Measurements from ENCODE around the gene GABBR2.
"Not testable (repeated sequence)": the region's sequence is repeated elsewhere in the genome, so short reads cannot be mapped to it uniquely, and the experiment has no call there.

The GABBR2 gene

DNA sequence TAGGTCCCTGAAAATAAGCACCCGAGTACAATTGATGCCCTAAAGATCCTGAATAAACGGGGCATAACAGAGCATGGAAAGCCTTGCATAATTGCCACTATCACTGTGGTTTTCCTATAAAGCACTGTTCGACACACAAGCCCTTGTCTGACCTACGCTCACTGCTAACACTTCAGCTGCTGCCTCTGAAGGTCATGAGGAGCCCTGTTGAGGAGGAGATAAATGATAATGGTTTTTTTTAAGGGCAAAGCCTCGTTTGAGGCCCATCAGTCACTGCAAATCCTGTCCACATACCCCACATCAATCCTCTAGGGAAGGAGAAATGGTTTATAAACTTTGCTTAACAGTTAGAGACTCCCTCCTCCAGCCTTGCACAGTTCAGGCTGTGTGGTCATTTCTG is 35.1 kb downstream of the GABBR2 start:
- no peaks in the 10 kb centered on the region for H3K36me3 Mint-ChIP-seq (ENCODE audit: low read depth)
- no peak overlapping the region for H3K4me3 Mint-ChIP-seq
- H3K27me3 Mint-ChIP-seq: peaks cover 53% of the 10 kb centered on the region
- no peak overlapping the region for H3K27ac Mint-ChIP-seq
- H3K4me1 Mint-ChIP-seq (ENCODE audit: low read depth): no peaks in the 10 kb centered on the region
- peaks cover 6% of the 10 kb centered on the region for H3K9me3 Mint-ChIP-seq

DNA sequence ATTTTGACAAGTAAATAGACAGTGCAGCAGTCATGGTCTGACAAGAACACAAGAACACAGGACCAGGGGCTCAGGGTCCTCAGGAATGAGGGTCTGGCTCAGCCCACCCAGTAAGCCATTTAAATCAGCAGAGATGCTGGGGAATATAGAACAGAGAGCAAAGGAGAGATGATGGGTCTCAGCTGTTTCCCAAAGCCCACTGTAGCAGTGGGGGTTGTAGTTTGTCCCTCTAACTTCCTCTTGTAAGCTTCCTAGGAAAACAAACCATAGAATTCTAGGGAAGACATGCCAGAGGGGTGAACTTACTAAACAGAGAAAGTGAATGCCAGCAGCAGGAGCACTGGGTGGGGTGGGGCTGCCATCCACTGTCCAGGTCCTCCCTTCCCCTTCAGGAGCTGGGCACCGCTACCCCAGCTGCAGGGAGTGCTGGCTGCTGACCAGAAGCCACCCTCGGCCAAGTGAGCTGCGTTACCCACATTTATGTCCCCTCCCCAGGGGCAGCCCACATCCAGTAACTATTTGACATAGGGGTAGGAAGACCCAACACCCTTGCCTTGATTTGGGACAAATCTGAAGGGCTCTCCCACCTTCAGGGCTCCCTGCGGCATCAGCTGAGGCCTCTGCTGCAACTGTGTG is 41.6 kb downstream of the GABBR2 start:
- Mint-ChIP-seq H3K9me3 (no peaks in the 10 kb centered on the region), H3K4me3 (no peak overlapping the region), H3K4me1 (ENCODE audit: low read depth) (no peaks in the 10 kb centered on the region), H3K36me3 (ENCODE audit: low read depth) (no peaks in the 10 kb centered on the region), H3K27ac (no peak overlapping the region), H3K27me3 (peaks cover 35% of the 10 kb centered on the region)

DNA sequence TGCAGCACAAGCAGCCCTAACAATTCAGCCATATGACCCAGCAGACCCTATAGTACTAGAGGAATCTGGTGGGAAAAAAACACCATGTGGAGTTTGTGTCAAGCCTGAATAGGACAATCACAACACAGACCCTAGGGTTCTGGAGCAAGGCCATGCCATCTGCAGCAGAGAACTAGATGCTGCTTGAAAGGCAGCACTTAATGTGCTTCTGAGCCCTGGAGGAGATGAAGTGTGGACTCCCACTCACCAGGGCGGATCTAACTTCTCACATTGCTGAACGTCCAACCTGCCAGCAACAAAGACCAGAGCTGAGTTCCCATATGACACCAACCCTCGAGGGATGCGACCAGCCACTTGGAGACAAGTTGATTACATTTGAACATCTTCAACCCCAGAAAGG is 43.2 kb downstream of the GABBR2 start:
- no peaks in the 10 kb centered on the region for H3K4me1 Mint-ChIP-seq (ENCODE audit: low read depth)
- no peak overlapping the region for H3K27ac Mint-ChIP-seq
- H3K27me3 Mint-ChIP-seq: peaks cover 30% of the 10 kb centered on the region
- H3K4me3 Mint-ChIP-seq: no peak overlapping the region
- no peaks in the 10 kb centered on the region for H3K9me3 Mint-ChIP-seq
- H3K36me3 Mint-ChIP-seq (ENCODE audit: low read depth): no peaks in the 10 kb centered on the region

DNA sequence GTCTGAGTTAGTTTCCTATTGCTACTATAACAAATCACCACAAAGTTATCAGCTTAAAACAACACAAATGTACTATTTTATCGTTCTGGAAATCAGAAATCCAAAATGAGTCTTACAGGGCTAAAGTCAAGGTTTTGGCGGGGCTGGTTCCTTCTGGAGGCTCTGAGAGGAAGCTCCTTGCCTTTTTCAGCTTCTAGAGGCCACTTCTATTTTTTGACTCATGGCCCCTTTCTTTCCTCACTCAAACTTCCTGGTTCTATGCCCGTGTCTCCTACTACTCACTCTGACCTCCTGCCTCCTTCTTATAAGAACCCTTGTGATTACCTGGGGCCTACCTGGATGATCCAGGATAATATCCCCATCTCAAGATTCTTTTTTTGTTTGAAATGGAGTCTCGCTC is 48.2 kb downstream of the GABBR2 start:
- Mint-ChIP-seq H3K27me3 (peaks cover 15% of the 10 kb centered on the region), H3K27ac (no peak overlapping the region), H3K9me3 (no peaks in the 10 kb centered on the region), H3K4me3 (no peak overlapping the region), H3K36me3 (ENCODE audit: low read depth) (no peaks in the 10 kb centered on the region), H3K4me1 (ENCODE audit: low read depth) (no peaks in the 10 kb centered on the region)

- H3K4me1 Mint-ChIP-seq (ENCODE audit: low read depth): no peaks in the 10 kb centered on the region
- no peak overlapping the region for H3K4me3 Mint-ChIP-seq
- H3K9me3 Mint-ChIP-seq: peaks cover 3% of the 10 kb centered on the region
- no peak overlapping the region for H3K27ac Mint-ChIP-seq
- no peaks in the 10 kb centered on the region for H3K36me3 Mint-ChIP-seq (ENCODE audit: low read depth)
- H3K27me3 Mint-ChIP-seq: peaks cover 13% of the 10 kb centered on the region
Measured at GRCh38 chr9:98658951-98659351, 49.8 kb downstream of the GABBR2 start.

DNA sequence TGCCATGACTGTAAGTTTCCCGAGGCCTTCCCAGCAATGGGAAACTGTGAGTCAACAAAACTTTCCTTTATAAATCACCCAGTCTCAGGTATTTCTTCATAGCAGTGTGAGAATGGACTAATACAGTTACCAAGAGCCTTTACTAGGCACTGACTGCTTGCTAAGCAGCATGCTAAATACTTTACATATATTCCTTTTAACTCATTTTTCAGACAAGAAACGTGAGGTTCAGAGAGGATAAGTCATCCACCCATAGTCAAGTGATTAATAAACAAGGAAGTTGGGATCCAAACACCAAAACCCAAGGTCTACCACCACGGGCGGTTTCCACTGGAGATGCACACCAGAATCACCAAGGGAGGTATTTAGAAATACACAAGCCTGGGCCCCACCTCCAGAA is 50.8 kb downstream of the GABBR2 start:
- Mint-ChIP-seq H3K4me1 (ENCODE audit: low read depth) (no peaks in the 10 kb centered on the region), H3K9me3 (peaks cover 3% of the 10 kb centered on the region), H3K27ac (no peak overlapping the region), H3K27me3 (peaks cover 19% of the 10 kb centered on the region), H3K36me3 (ENCODE audit: low read depth) (no peaks in the 10 kb centered on the region), H3K4me3 (no peak overlapping the region)

DNA sequence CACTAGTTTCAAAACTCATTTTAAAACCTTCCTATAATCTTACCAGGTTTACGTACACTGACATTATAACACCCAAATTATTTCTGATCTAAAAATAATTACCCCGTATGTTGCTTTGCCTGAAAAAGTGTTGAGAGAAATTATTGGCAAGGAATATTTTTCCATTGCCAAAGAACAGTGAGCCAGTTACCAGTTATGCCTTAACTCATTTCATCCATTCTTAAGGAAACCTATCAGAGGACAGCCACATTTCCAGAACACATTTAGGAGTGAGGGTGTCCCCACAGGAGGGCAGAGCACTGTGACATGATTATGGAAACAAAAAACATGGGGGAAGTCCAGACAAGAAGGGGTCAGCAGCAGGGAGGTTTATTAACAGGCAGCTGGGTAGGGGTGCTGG is 52.2 kb downstream of the GABBR2 start:
- Mint-ChIP-seq H3K9me3 (peaks cover 3% of the 10 kb centered on the region), H3K4me1 (ENCODE audit: low read depth) (no peaks in the 10 kb centered on the region), H3K27ac (no peak overlapping the region), H3K27me3 (peaks cover 13% of the 10 kb centered on the region), H3K36me3 (ENCODE audit: low read depth) (no peaks in the 10 kb centered on the region), H3K4me3 (no peak overlapping the region)

GRCh38 chr9:98655428-98655827 is 53.3 kb downstream of the GABBR2 start:
- peaks cover 14% of the 10 kb centered on the region for H3K27me3 Mint-ChIP-seq
- not testable (repeated sequence) for H3K4me1 Mint-ChIP-seq (ENCODE audit: low read depth); H3K36me3 Mint-ChIP-seq (ENCODE audit: low read depth); H3K27ac Mint-ChIP-seq; H3K4me3 Mint-ChIP-seq; H3K9me3 Mint-ChIP-seq

GRCh38 chr9:98654247-98654646 is 54.5 kb downstream of the GABBR2 start:
- H3K9me3 Mint-ChIP-seq: peaks cover 3% of the 10 kb centered on the region
- H3K4me3 Mint-ChIP-seq: no peak overlapping the region

GRCh38 chr9:98652741-98653140 is 56.0 kb downstream of the GABBR2 start:
- no peak overlapping the region for H3K4me3 Mint-ChIP-seq
- peaks cover 7% of the 10 kb centered on the region for H3K4me1 Mint-ChIP-seq (ENCODE audit: low read depth)
- H3K27ac Mint-ChIP-seq: no peak overlapping the region
- no peaks in the 10 kb centered on the region for H3K36me3 Mint-ChIP-seq (ENCODE audit: low read depth)
- H3K9me3 Mint-ChIP-seq: peaks cover 3% of the 10 kb centered on the region
- peaks cover 18% of the 10 kb centered on the region for H3K27me3 Mint-ChIP-seq

More at GRCh38 chr9:98654247-98654646, 54.5 kb downstream of the GABBR2 start:
- Mint-ChIP-seq H3K36me3 (ENCODE audit: low read depth) (no peaks in the 10 kb centered on the region), H3K27ac (no peak overlapping the region), H3K4me1 (ENCODE audit: low read depth) (peaks cover 7% of the 10 kb centered on the region), H3K27me3 (peaks cover 17% of the 10 kb centered on the region)

GRCh38 chr9:98652302-98652701 is 56.4 kb downstream of the GABBR2 start:
- no peaks in the 10 kb centered on the region for H3K36me3 Mint-ChIP-seq (ENCODE audit: low read depth)
- H3K4me1 Mint-ChIP-seq (ENCODE audit: low read depth): peaks cover 7% of the 10 kb centered on the region
- H3K27me3 Mint-ChIP-seq: peaks cover 22% of the 10 kb centered on the region
- H3K27ac Mint-ChIP-seq: no peak overlapping the region
- peaks cover 3% of the 10 kb centered on the region for H3K9me3 Mint-ChIP-seq
- H3K4me3 Mint-ChIP-seq: no peak overlapping the region

- H3K4me1 Mint-ChIP-seq (ENCODE audit: low read depth): peaks cover 7% of the 10 kb centered on the region
- H3K27me3 Mint-ChIP-seq: peaks cover 24% of the 10 kb centered on the region
- H3K36me3 Mint-ChIP-seq (ENCODE audit: low read depth): no peaks in the 10 kb centered on the region
- H3K9me3 Mint-ChIP-seq: no peaks in the 10 kb centered on the region
- H3K27ac Mint-ChIP-seq: no peak overlapping the region
- H3K4me3 Mint-ChIP-seq: no peak overlapping the region
Measured at GRCh38 chr9:98647236-98647635, 61.5 kb downstream of the GABBR2 start.

GRCh38 chr9:98644011-98644410 is 64.7 kb downstream of the GABBR2 start:
- Mint-ChIP-seq H3K27ac (no peak overlapping the region), H3K4me1 (ENCODE audit: low read depth) (no peaks in the 10 kb centered on the region), H3K27me3 (peaks cover 24% of the 10 kb centered on the region), H3K9me3 (no peaks in the 10 kb centered on the region), H3K4me3 (no peak overlapping the region), H3K36me3 (ENCODE audit: low read depth) (no peaks in the 10 kb centered on the region)

DNA sequence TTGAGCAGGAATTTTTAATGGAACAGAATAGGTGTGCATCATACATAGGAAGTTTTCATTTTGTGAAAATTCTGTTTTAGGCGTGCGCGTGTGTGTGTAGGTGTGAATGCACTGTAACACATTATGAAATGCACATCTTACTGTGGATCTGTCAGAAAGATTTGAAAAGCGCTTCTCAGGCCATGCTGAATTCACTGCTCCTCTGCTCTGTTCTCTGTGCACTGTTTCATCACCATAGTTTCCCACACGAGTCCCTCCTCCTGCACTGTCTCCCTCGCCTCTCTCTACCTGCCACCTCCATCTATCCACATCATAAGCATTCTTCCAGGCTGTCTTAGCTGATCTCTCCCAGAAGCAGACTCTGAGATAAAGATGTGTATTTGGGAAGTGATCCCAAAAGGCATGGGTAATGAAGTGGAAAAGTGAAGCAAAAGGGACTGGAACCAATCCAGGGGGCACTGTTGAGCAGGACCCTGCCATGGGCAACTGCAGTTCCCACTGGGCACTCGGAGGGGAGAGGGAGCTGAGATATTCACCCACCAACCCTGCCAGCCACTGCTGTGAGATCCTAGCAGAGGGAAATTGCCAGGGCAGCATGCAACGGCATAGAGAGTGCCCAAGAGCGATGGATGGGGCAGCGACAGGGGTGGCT is 65.9 kb downstream of the GABBR2 start:
- H3K4me1 Mint-ChIP-seq (ENCODE audit: low read depth): no peaks in the 10 kb centered on the region
- no peaks in the 10 kb centered on the region for H3K36me3 Mint-ChIP-seq (ENCODE audit: low read depth)
- no peak overlapping the region for H3K4me3 Mint-ChIP-seq
- peaks cover 24% of the 10 kb centered on the region for H3K27me3 Mint-ChIP-seq
- H3K27ac Mint-ChIP-seq: no peak overlapping the region
- H3K9me3 Mint-ChIP-seq: no peaks in the 10 kb centered on the region

DNA sequence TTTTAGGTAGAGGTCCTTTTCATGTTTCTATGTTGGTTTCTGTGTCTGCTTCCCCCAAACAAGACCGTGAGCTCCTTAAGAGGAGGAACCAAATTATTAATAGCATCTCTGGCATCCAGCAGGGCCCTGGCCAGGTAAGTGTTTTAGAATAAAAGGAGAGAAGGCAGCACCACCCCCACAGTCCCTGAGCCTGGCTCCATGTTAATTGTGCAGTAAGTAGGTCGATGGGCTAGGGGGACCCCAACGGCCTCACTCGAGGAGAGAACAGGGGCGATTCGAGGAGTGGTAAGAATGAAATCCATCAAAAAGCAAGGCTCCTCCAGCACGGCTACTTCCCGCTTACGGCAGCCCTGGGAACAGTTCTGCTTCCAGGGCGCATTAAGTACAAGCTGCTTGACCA is 67.0 kb downstream of the GABBR2 start:
- Mint-ChIP-seq H3K9me3 (no peaks in the 10 kb centered on the region), H3K27ac (no peak overlapping the region), H3K27me3 (peaks cover 19% of the 10 kb centered on the region), H3K4me1 (ENCODE audit: low read depth) (no peaks in the 10 kb centered on the region), H3K36me3 (ENCODE audit: low read depth) (no peaks in the 10 kb centered on the region), H3K4me3 (no peak overlapping the region)

GRCh38 chr9:98640394-98640793 is 68.3 kb downstream of the GABBR2 start:
- no peak overlapping the region for H3K27ac Mint-ChIP-seq
- no peaks in the 10 kb centered on the region for H3K9me3 Mint-ChIP-seq
- no peak overlapping the region for H3K4me3 Mint-ChIP-seq
- no peaks in the 10 kb centered on the region for H3K36me3 Mint-ChIP-seq (ENCODE audit: low read depth)
- peaks cover 19% of the 10 kb centered on the region for H3K27me3 Mint-ChIP-seq
- no peaks in the 10 kb centered on the region for H3K4me1 Mint-ChIP-seq (ENCODE audit: low read depth)

All from stimulated activated naive CD8-positive, alpha-beta T cell treated with anti-CD3 and anti-CD28 coated beads, Interleukin-15, Interleukin-2, amounts not matched to agents 100 ng/mL and 50 ng/mL, for 24 hours (primary cell).